Stromal cell of bone marrow (primary cell): ENCODE results near the gene TRIM6.
A peak's percentile ranks its signal among the peaks of the same experiment; 100 is the strongest.
"Not testable (repeated sequence)": the region's sequence is repeated elsewhere in the genome, so short reads cannot be mapped to it uniquely, and the experiment has no call there.

ENCODE experiments used
- DNase-seq: peaks from one replicate; pipeline ENCODE4 v3.0.0-alpha.2; 2012; ENCODE audit warnings: low read depth

Gene TRIM6

GRCh38 chr11:5605849-5606248 lies 9.4 kb downstream of the TRIM6 start:
- peak; percentile 72 for DNase-seq

- no peak for DNase-seq
Measured at GRCh38 chr11:5608808-5609207, 12.4 kb downstream of the TRIM6 start.

- no peak for DNase-seq
Measured at GRCh38 chr11:5610446-5610845, 14.0 kb downstream of the TRIM6 start.

GRCh38 chr11:5611627-5612026 lies 15.2 kb downstream of the TRIM6 start:
- DNase-seq = no peak

DNA sequence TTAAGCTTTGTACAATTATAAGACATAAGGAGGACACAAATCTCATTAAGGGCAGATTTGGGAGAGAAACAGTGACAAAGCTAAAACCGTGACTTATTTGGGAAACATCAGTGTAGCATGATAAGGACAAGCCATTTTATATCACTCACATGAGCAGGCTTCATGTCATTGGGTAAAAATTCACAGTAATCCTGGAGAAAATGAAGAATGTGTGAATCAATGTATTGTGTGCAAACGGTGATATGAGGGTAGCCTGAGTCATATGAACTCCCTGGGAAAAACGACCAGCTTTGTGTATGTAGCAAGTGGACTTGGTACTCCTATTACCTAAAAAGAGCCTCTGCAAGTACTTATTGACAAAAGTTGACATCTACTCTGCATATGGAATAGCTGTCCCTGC lies 22.4 kb downstream of the TRIM6 start:
- peak; percentile 59 for DNase-seq

- DNase-seq = peak; percentile 81
Measured at GRCh38 chr11:5620651-5621521, 24.4 kb downstream of the TRIM6 start.

- DNase-seq = no peak
Measured at GRCh38 chr11:5621580-5621979, 25.1 kb downstream of the TRIM6 start.

GRCh38 chr11:5622802-5623201 lies 26.4 kb downstream of the TRIM6 start:
- no peak for DNase-seq

- peak; percentile 66 for DNase-seq
Measured at GRCh38 chr11:5624489-5625279, 28.2 kb downstream of the TRIM6 start, which contains the start of gene TRIM34. TSS of gene TRIM34 (plus strand) at chr11:5625001. CDS start at chr11:5632332, 7,331 bp downstream.

DNA sequence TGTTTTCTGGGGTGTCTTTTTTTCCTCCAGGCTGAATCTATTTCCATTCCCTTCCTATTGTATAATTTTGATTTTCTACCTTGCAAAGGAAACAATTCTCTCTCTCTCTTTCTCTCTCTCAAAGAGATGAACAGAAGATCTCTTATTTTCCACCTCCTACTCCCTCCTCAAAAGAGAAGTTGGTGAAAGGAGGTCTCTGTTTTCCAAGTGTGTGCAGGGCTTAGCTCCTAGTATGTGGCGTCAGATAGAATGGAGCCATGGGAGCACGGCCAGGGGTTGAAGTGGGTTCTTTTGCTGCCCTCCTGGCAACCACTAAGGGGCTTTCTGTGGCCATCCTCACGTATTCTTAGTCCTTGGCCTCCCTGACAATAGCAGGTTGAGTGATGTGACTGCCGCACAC lies 28.8 kb downstream of the TRIM6 start:
- DNase-seq = no peak

GRCh38 chr11:5626196-5626595 lies 29.8 kb downstream of the TRIM6 start:
- no peak for DNase-seq

- DNase-seq = no peak
Measured at GRCh38 chr11:5631417-5631816, 35.0 kb downstream of the TRIM6 start.

GRCh38 chr11:5631969-5632635 lies 35.7 kb downstream of the TRIM6 start:
- no peak for DNase-seq

- no peak for DNase-seq
Measured at GRCh38 chr11:5639953-5640352, 43.5 kb downstream of the TRIM6 start.

DNA sequence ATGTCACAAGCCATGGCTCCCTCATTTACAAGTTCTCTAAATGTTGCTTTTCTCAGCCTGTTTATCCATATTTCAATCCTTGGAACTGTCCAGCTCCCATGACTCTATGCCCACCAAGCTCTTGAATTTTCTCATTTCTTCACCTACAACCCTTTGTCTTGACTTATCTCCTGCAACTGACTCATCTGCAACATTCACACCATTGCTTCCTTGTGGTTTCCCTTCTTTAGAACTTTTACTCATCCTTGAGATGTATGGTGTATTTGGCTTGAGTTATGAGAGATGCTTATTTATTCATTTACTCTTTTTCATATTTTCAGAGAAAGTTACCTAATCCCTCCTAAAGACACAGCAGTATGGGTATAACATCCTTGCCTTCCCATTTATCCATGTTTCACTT lies 47.1 kb downstream of the TRIM6 start:
- DNase-seq = no peak

DNA sequence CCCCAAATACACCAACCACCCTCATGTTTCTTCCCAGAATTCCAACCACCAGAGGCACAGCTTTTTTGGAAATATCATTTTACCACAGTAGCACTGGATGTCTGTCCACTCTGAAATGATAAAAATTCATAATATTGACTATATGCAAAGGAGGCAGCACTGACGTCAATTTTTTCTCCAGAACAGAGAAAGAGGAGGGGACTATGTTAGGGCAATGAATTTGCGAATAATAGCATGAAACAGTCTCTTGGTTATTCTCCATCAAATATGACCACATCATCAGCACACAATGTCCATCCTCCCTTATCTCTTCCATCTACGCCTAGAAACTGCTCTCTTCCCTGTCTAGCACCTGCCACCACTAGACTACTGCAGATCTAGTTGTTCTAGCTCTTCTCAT lies 49.7 kb downstream of the TRIM6 start:
- DNase-seq = no peak

DNA sequence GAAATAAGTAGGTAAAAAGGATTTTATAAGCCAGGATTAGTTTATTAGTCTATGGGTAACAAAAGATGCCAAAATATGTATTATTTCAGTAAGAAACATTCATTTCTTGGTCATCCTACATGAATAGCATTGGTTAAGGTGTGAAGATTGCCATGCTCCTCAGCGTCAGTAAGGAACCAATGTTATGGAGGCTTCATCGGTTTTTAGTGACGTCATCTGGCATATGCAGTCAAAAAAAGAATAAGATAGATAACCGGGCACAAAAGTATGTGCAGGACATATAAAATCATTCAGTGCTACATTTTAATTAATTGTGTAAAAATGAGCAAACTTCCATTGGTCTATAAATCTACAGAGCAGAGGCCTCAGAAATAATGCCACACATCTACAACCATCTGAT lies 59.0 kb downstream of the TRIM6 start:
- DNase-seq = no peak

- DNase-seq = not testable (repeated sequence)
Measured at GRCh38 chr11:5656956-5657355, 60.5 kb downstream of the TRIM6 start.

- no peak for DNase-seq
Measured at GRCh38 chr11:5658318-5658717, 61.9 kb downstream of the TRIM6 start.
